Gastrocnemius medialis (tissue), 4 donors: ENCODE measurements around the gene PIK3CA. TPM values are rescaled to one million over a fixed set of nuclear protein-coding genes. Genes with fewer than 3 reads are reported as not detected.
A peak's percentile ranks its signal among the peaks of the same experiment; 100 is the strongest.

Source experiments
- ATAC-seq, 2 donors: fragments of 150-250 bp; one replicate each; pipeline ENCODE4 v1.9.1; 2016
- DNase-seq, 2 donors: peaks; one replicate each; pipeline ENCODE4 v3.0.0-alpha.2; 2019
- H3K27ac ChIP-seq, 4 donors: fragments of 200-600 bp; sonication (generic); 1 replicate in 1 of 4; 2 replicates in 3 of 4; pipeline ENCODE4 v1.5.1; 2016 to 2018; ENCODE audit warnings: mild to moderate bottlenecking in 2 of 4, moderate library complexity in 1 of 4
- H3K27me3 ChIP-seq, 3 donors: fragments of 200-600 bp; sonication (generic) in 2 of 3; 1 replicate in 1 of 3; 2 replicates in 2 of 3; pipeline versions ENCODE4 v1.5.1 to v1.6.0; 2016 to 2019; ENCODE audit warnings: mild to moderate bottlenecking in 1 of 3, moderate library complexity in 1 of 3
- H3K36me3 ChIP-seq, 2 donors: fragments of 200-600 bp; sonication (generic) in 1 of 2; one replicate each; pipeline ENCODE4 v1.5.1; 2017 to 2018
- H3K4me1 ChIP-seq, 2 donors: fragments of 200-600 bp; sonication (generic) in 1 of 2; one replicate each; pipeline ENCODE4 v1.5.1; 2016 to 2017; ENCODE audit warnings: mild to moderate bottlenecking in 2 of 2
- H3K4me3 ChIP-seq, 4 donors: fragments of 200-600 bp; sonication (generic) in 3 of 4; 1 replicate in 1 of 4; 2 replicates in 3 of 4; pipeline ENCODE4 v1.5.1; 2016 to 2019; ENCODE audit warnings: mild to moderate bottlenecking in 2 of 4
- H3K9me3 ChIP-seq, 3 donors: fragments of 200-600 bp; sonication (generic) in 2 of 3; 1 replicate in 1 of 3; 2 replicates in 2 of 3; pipeline ENCODE4 v1.5.1; 2016 to 2019
- CTCF ChIP-seq, 5 experiments: fragments of 450-650 bp in 3 of 5; fragments of 200-600 bp in 2 of 5; sonication (generic) in 2 of 5; IDR thresholded peaks in 4 of 5; conservative IDR thresholded peaks in 1 of 5; 1 replicate in 4 of 5; 2 replicates in 1 of 5; pipeline ENCODE4 v1.5.1; 2016 to 2019; ENCODE audit warnings: antibody characterized with exemption in 5 of 5, mild to moderate bottlenecking in 3 of 5, moderate library complexity in 3 of 5
- POLR2A ChIP-seq, 2 donors: fragments of 450-650 bp; IDR thresholded peaks; one replicate each; pipeline ENCODE4 v1.6.1; 2017; ENCODE audit warnings: antibody characterized with exemption in 2 of 2, mild to moderate bottlenecking in 2 of 2, moderate library complexity in 2 of 2
- in situ Hi-C, 4 donors: fragments of 200-750 bp; cut with MboI; loops; one replicate each; pipeline versions ENCODE4 v1.15.0 to v1.8.0; 2017; ENCODE audit warnings: low sequenced_read_pairs in 4 of 4
- intact Hi-C: fragments of 100-400 bp; cut with DNase I; formaldehyde crosslinking; loops from one replicate; pipeline ENCODE4 v1.15.1; 2023; ENCODE audit warnings: low total_unique reads
- total RNA-seq, 4 donors: library from RNA; depleted of rRNA; stranded (reverse); fragments of >200 nt; gene quantifications; one replicate each; pipeline versions ENCODE4 v1.1.0 to v1.2.3, GENCODE V29; 2016

The PIK3CA gene
- total RNA-seq, 4 donors from 2014 or later = 16.0 to 29.4 (median 23.1) TPM

DNA sequence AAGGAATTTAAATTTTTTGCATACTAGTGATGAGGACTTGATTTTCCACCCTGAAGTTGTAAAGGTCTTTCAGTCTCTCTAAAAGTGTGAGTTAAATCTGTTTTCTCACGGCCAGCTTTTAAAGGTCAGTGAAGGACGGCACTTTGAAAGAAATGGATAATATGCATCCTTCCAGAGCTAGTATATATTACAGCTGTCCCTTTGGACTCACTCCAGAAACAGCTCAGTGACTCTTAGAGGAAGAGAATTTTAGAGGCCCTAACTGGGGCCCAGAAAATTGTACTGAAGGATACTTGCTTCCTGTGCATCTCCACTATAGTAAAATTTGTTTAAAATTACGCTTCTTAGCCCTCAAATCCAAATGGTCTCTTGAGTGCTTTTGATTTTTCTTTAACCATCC is 41.6 kb downstream of the PIK3CA start:
- in situ Hi-C loops (no loop called here), intact Hi-C loops (no loop called here)
- peaks cover 24 to 28% of the 10 kb centered on the region in 2 donors for H3K4me1 ChIP-seq
- no peak for DNase-seq
- no peaks in the 10 kb centered on the region for H3K36me3 ChIP-seq
- no peak for ATAC-seq
- H3K9me3 ChIP-seq = no peaks in the 10 kb centered on the region
- no peak overlapping the region for H3K27ac ChIP-seq
- H3K4me3 ChIP-seq = no peak overlapping the region
- TF ChIP-seq POLR2A (IDR thresholded peaks at IDR 0.05) (no peak), CTCF (IDR thresholded peaks at IDR 0.05 in 4 of 5, conservative IDR thresholded peaks at IDR 0.05 in 1 of 5) (no peak)
- H3K27me3 ChIP-seq = no peaks in the 10 kb centered on the region

DNA sequence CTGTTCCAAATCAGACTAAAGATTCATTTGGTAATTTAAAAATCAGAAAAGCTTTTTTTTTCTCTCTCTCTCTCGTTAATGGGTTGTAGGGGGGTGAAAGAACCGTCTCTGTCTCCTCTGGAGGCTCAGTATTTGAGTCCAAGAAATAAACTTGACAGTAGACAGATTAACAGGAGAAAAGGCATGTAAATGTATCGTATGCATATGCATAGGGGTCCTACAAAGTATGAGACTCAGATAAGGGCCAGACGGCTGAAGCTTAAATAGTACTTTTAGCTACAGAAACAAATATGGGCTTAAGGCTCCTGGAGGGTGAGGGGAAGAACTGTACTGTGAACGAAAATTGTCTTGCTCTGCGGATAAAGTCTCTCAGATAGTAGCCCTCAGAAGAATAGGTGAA is 42.4 kb downstream of the PIK3CA start:
- TF ChIP-seq POLR2A (IDR thresholded peaks at IDR 0.05) = no peak
- TF ChIP-seq CTCF (IDR thresholded peaks at IDR 0.05 in 4 of 5, conservative IDR thresholded peaks at IDR 0.05 in 1 of 5) = no peak
- no peaks in the 10 kb centered on the region for H3K9me3 ChIP-seq
- DNase-seq (no peak), ATAC-seq (no peak)
- no peaks in the 10 kb centered on the region for H3K27me3 ChIP-seq
- H3K27ac ChIP-seq = no peak overlapping the region
- no peaks in the 10 kb centered on the region for H3K36me3 ChIP-seq
- intact Hi-C loops = no loop called here
- H3K4me3 ChIP-seq = no peak overlapping the region
- peaks cover 30 to 36% of the 10 kb centered on the region in 2 donors for H3K4me1 ChIP-seq
- in situ Hi-C loops = no loop called here

DNA sequence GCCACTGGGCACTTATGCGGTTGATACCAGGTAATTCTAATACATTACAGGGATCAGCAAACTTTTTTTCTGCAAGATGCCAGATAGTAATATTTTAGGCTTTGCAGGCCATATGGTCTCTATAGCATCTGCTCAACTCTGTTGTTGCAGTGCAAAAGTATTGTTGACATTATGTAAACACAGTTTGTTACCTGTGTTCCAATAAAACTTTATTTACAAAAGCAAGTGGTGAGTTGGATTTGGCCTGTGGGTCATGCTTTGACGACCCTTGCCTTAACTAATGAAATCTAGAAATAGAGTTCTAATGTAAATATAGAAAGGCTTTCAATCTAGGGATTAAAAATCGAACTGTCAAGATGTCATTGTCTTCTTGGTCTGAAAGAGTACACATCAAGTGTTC is 44.4 kb downstream of the PIK3CA start:
- ATAC-seq (no peak), DNase-seq (no peak)
- Histone ChIP-seq H3K4me3 (no peak overlapping the region), H3K9me3 (no peaks in the 10 kb centered on the region), H3K4me1 (peaks cover 41 to 47% of the 10 kb centered on the region in 2 donors), H3K36me3 (no peaks in the 10 kb centered on the region), H3K27ac (no peak overlapping the region), H3K27me3 (no peaks in the 10 kb centered on the region)
- no peak for TF ChIP-seq CTCF (IDR thresholded peaks at IDR 0.05 in 4 of 5, conservative IDR thresholded peaks at IDR 0.05 in 1 of 5)
- no peak for TF ChIP-seq POLR2A (IDR thresholded peaks at IDR 0.05)
- in situ Hi-C loops = no loop called here
- intact Hi-C loops = no loop called here

GRCh38 chr3:179194931-179195330 is 46.8 kb downstream of the PIK3CA start:
- H3K9me3 ChIP-seq = no peaks in the 10 kb centered on the region
- H3K4me1 ChIP-seq = peaks cover 25 to 32% of the 10 kb centered on the region in 2 donors
- ATAC-seq = no peak
- DNase-seq = no peak
- H3K4me3 ChIP-seq = no peak overlapping the region
- H3K27me3 ChIP-seq = no peaks in the 10 kb centered on the region
- no peak for TF ChIP-seq CTCF (IDR thresholded peaks at IDR 0.05 in 4 of 5, conservative IDR thresholded peaks at IDR 0.05 in 1 of 5)
- intact Hi-C loops = no loop called here
- peaks cover 0 to 3% of the 10 kb centered on the region in 2 donors for H3K36me3 ChIP-seq
- no peak overlapping the region for H3K27ac ChIP-seq
- in situ Hi-C loops = no loop called here

- intact Hi-C loops = no loop called here
- in situ Hi-C loops = no loop called here
- H3K4me3 ChIP-seq = no peak overlapping the region
- no peaks in the 10 kb centered on the region for H3K9me3 ChIP-seq
- H3K36me3 ChIP-seq = peaks cover 0 to 11% of the 10 kb centered on the region in 2 donors
- TF ChIP-seq POLR2A (IDR thresholded peaks at IDR 0.05) = no peak
- no peak for TF ChIP-seq CTCF (IDR thresholded peaks at IDR 0.05 in 4 of 5, conservative IDR thresholded peaks at IDR 0.05 in 1 of 5)
- no peaks in the 10 kb centered on the region for H3K27me3 ChIP-seq
- no peak for DNase-seq
- peaks cover 22% of the 10 kb centered on the region in 2 donors for H3K4me1 ChIP-seq
- ATAC-seq = no peak
- H3K27ac ChIP-seq = peak overlapping the region in 1 of 4 donors; percentile 14
These were observed 47.9 kb downstream of the PIK3CA start for GRCh38 chr3:179196098-179196497.
